ENCODE results near the gene RPS5. TPM values are rescaled to one million over a fixed set of nuclear protein-coding genes. Genes with fewer than 3 reads are reported as not detected.

Gene RPS5
- polyA plus RNA-seq, 1 donor (not counting 4 experiments of a cell fraction or from before 2014, with no cell fraction given): 2,056 TPM

- Histone ChIP-seq H3K4me3 (ENCODE audit: control insufficient read depth in 2 of 3, extremely low read depth in 1 of 3, insufficient read depth in 2 of 3, low read depth in 1 of 3, low read length in 3 of 3) (peak overlapping the region; percentile 77 to 91 (median 89)), H3K9me3 (ENCODE audit: control insufficient read depth, low read depth, low read length) (no peaks in the 10 kb centered on the region), H3K4me2 (ENCODE audit: control insufficient read depth, extremely low read depth, insufficient read depth, low read depth, low read length) (peak overlapping the region; percentile 95), H3K9ac (ENCODE audit: control insufficient read depth, extremely low read depth, insufficient read depth, low read length) (peak overlapping the region; percentile 99), H3K79me2 (ENCODE audit: control insufficient read depth, insufficient read depth, low read length) (peaks cover 62% of the 10 kb centered on the region), H3K36me3 (ENCODE audit: control insufficient read depth in 2 of 2, extremely low read depth in 1 of 2, insufficient read depth in 2 of 2, low read length in 2 of 2) (peaks cover 13 to 32% of the 10 kb centered on the region in 2 experiments), H3K27ac (ENCODE audit: control insufficient read depth, insufficient read depth, low read length) (peak overlapping the region; percentile 98), H2AFZ (ENCODE audit: control insufficient read depth, low read length) (no peak overlapping the region), H3K4me1 (ENCODE audit: control insufficient read depth, extremely low read depth, insufficient read depth, low read length) (peaks cover 34% of the 10 kb centered on the region), H4K20me1 (ENCODE audit: control insufficient read depth, extremely low read depth, insufficient read depth, low read length) (peaks cover 24% of the 10 kb centered on the region), H3K27me3 (ENCODE audit: control insufficient read depth, extremely low read depth, insufficient read depth, low read length) (no peaks in the 10 kb centered on the region), H3K9me1 (ENCODE audit: control insufficient read depth, extremely low read depth, insufficient read depth, low read length) (no peaks in the 10 kb centered on the region)
- dilution Hi-C loops (cut with MboI; ENCODE audit: extremely low pct_ligation_motif_present, low sequenced_read_pairs): no loop called here
- no peak for FAIRE-seq
- TF ChIP-seq, protein P1, sequence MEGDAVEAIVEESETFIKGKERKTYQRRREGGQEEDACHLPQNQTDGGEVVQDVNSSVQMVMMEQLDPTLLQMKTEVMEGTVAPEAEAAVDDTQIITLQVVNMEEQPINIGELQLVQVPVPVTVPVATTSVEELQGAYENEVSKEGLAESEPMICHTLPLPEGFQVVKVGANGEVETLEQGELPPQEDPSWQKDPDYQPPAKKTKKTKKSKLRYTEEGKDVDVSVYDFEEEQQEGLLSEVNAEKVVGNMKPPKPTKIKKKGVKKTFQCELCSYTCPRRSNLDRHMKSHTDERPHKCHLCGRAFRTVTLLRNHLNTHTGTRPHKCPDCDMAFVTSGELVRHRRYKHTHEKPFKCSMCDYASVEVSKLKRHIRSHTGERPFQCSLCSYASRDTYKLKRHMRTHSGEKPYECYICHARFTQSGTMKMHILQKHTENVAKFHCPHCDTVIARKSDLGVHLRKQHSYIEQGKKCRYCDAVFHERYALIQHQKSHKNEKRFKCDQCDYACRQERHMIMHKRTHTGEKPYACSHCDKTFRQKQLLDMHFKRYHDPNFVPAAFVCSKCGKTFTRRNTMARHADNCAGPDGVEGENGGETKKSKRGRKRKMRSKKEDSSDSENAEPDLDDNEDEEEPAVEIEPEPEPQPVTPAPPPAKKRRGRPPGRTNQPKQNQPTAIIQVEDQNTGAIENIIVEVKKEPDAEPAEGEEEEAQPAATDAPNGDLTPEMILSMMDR (optimal IDR thresholded peaks at IDR 0.05 in 1 of 3, IDR thresholded peaks at IDR 0.05 in 1 of 3, conservative IDR thresholded peaks at IDR 0.05 in 1 of 3; ENCODE audit: extremely low read depth in 1 of 3, insufficient read depth in 2 of 3, low read length in 3 of 3): no peak
- no peak for TF ChIP-seq EZH2 (IDR thresholded peaks at IDR 0.05; ENCODE audit: low read length)
- DNase-seq (ENCODE audit: low read depth, low spot score): no peak
These were observed 1.1 kb downstream of the RPS5 start for GRCh38 chr19:58388175-58388526.

DNA sequence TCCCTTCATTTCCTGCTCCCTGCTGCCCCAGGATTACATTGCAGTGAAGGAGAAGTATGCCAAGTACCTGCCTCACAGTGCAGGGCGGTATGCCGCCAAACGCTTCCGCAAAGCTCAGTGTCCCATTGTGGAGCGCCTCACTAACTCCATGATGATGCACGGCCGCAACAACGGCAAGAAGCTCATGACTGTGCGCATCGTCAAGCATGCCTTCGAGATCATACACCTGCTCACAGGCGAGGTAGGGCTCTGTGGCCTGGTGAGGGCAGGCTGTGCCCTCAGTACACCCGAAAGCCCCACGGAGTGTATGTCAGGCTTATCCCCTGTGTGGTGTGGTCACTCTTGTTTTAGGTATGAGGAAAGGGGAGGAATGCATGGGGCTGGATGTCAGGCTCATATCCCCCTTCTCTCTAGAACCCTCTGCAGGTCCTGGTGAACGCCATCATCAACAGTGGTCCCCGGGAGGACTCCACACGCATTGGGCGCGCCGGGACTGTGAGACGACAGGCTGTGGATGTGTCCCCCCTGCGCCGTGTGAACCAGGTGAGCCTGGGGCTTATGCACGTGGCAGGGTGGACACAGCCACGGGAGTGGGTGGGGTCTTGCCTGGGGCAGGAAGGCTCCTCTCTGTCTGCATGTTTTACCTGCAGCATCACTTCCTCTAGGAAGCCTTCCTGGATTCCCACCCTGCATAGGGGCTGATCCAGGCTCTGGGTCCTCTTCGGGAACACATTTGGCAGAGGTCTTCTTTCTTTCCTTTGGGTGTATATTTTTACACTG is 6.1 kb downstream of the RPS5 start:
- no peak overlapping the region for H3K27ac ChIP-seq (ENCODE audit: control insufficient read depth, insufficient read depth, low read length)
- H2AFZ ChIP-seq (ENCODE audit: control insufficient read depth, low read length): no peak overlapping the region
- H3K9me1 ChIP-seq (ENCODE audit: control insufficient read depth, extremely low read depth, insufficient read depth, low read length): peaks cover 5% of the 10 kb centered on the region
- no peak overlapping the region for H3K9ac ChIP-seq (ENCODE audit: control insufficient read depth, extremely low read depth, insufficient read depth, low read length)
- no peak overlapping the region for H3K4me2 ChIP-seq (ENCODE audit: control insufficient read depth, extremely low read depth, insufficient read depth, low read depth, low read length)
- FAIRE-seq: no peak
- TF ChIP-seq, protein P1 (optimal IDR thresholded peaks at IDR 0.05 in 1 of 3, IDR thresholded peaks at IDR 0.05 in 1 of 3, conservative IDR thresholded peaks at IDR 0.05 in 1 of 3; ENCODE audit: extremely low read depth in 1 of 3, insufficient read depth in 2 of 3, low read length in 3 of 3): no peak
- TF ChIP-seq EZH2 (IDR thresholded peaks at IDR 0.05; ENCODE audit: low read length): no peak
- H3K4me1 ChIP-seq (ENCODE audit: control insufficient read depth, extremely low read depth, insufficient read depth, low read length): peaks cover 43% of the 10 kb centered on the region
- dilution Hi-C loops (cut with MboI; ENCODE audit: extremely low pct_ligation_motif_present, low sequenced_read_pairs): no loop called here
- H3K9me3 ChIP-seq (ENCODE audit: control insufficient read depth, low read depth, low read length): no peaks in the 10 kb centered on the region
- no peak overlapping the region for H3K4me3 ChIP-seq (ENCODE audit: control insufficient read depth in 2 of 3, extremely low read depth in 1 of 3, insufficient read depth in 2 of 3, low read depth in 1 of 3, low read length in 3 of 3)
- DNase-seq (ENCODE audit: low read depth, low spot score): no peak
- peaks cover 46% of the 10 kb centered on the region for H3K79me2 ChIP-seq (ENCODE audit: control insufficient read depth, insufficient read depth, low read length)
- H3K27me3 ChIP-seq (ENCODE audit: control insufficient read depth, extremely low read depth, insufficient read depth, low read length): no peaks in the 10 kb centered on the region
- peaks cover 44% of the 10 kb centered on the region for H4K20me1 ChIP-seq (ENCODE audit: control insufficient read depth, extremely low read depth, insufficient read depth, low read length)
- peaks cover 24 to 40% of the 10 kb centered on the region in 2 experiments for H3K36me3 ChIP-seq (ENCODE audit: control insufficient read depth in 2 of 2, extremely low read depth in 1 of 2, insufficient read depth in 2 of 2, low read length in 2 of 2)

All from keratinocyte (primary cell).